ENCODE data around the gene CHAD.

The CHAD gene

GRCh38 chr17:50472286-50472685 is 3.6 kb upstream of the CHAD start:
- TF ChIP-seq GATA2 (IDR thresholded peaks at IDR 0.05; ENCODE audit: low read depth, low read length) (no peak), GATA3 (IDR thresholded peaks at IDR 0.05; ENCODE audit: low read depth, low read length) (no peak)

GRCh38 chr17:50471009-50471905 is 2.6 kb upstream of the CHAD start:
- no peak for TF ChIP-seq GATA3 (IDR thresholded peaks at IDR 0.05; ENCODE audit: low read depth, low read length)

GRCh38 chr17:50470426-50470825 is 1.7 kb upstream of the CHAD start:
- no peak for TF ChIP-seq GATA2 (IDR thresholded peaks at IDR 0.05; ENCODE audit: low read depth, low read length)

GRCh38 chr17:50469671-50470305 is 1.1 kb upstream of the CHAD start:
- TF ChIP-seq GATA3 (IDR thresholded peaks at IDR 0.05; ENCODE audit: low read depth, low read length), result no peak
- no peak for TF ChIP-seq GATA2 (IDR thresholded peaks at IDR 0.05; ENCODE audit: low read depth, low read length)

GRCh38 chr17:50469208-50469605 is 527 bp upstream of the CHAD start:
- TF ChIP-seq GATA3 (IDR thresholded peaks at IDR 0.05; ENCODE audit: low read depth, low read length), result no peak
- no peak for TF ChIP-seq GATA2 (IDR thresholded peaks at IDR 0.05; ENCODE audit: low read depth, low read length)

- TF ChIP-seq GATA2 (IDR thresholded peaks at IDR 0.05; ENCODE audit: low read depth, low read length), result no peak
- no peak for TF ChIP-seq GATA3 (IDR thresholded peaks at IDR 0.05; ENCODE audit: low read depth, low read length)
Measured at GRCh38 chr17:50467855-50468303, 801 bp downstream of the CHAD start.

GRCh38 chr17:50467114-50467854 is 1.4 kb downstream of the CHAD start:
- no peak for TF ChIP-seq GATA2 (IDR thresholded peaks at IDR 0.05; ENCODE audit: low read depth, low read length)
- TF ChIP-seq GATA3 (IDR thresholded peaks at IDR 0.05; ENCODE audit: low read depth, low read length), result no peak

GRCh38 chr17:50466371-50467113 is 2.1 kb downstream of the CHAD start:
- TF ChIP-seq GATA3 (IDR thresholded peaks at IDR 0.05; ENCODE audit: low read depth, low read length) (no peak), GATA2 (IDR thresholded peaks at IDR 0.05; ENCODE audit: low read depth, low read length) (no peak)

GRCh38 chr17:50465635-50466034 is 3.0 kb downstream of the CHAD start:
- TF ChIP-seq GATA2 (IDR thresholded peaks at IDR 0.05; ENCODE audit: low read depth, low read length), result no peak
- TF ChIP-seq GATA3 (IDR thresholded peaks at IDR 0.05; ENCODE audit: low read depth, low read length), result no peak

- TF ChIP-seq GATA2 (IDR thresholded peaks at IDR 0.05; ENCODE audit: low read depth, low read length) (no peak), GATA3 (IDR thresholded peaks at IDR 0.05; ENCODE audit: low read depth, low read length) (no peak)
Measured at GRCh38 chr17:50465171-50465570, 3.5 kb downstream of the CHAD start.

- TF ChIP-seq GATA3 (IDR thresholded peaks at IDR 0.05; ENCODE audit: low read depth, low read length), result no peak
- TF ChIP-seq GATA2 (IDR thresholded peaks at IDR 0.05; ENCODE audit: low read depth, low read length), result no peak
Measured at GRCh38 chr17:50464736-50465135, 3.9 kb downstream of the CHAD start.

- no peak for TF ChIP-seq GATA3 (IDR thresholded peaks at IDR 0.05; ENCODE audit: low read depth, low read length)
- TF ChIP-seq GATA2 (IDR thresholded peaks at IDR 0.05; ENCODE audit: low read depth, low read length), result no peak
Measured at GRCh38 chr17:50464121-50464520, 4.6 kb downstream of the CHAD start.

- TF ChIP-seq GATA2 (IDR thresholded peaks at IDR 0.05; ENCODE audit: low read depth, low read length), result no peak
Measured at GRCh38 chr17:50462446-50462845, 6.2 kb downstream of the CHAD start.

Measured in SH-SY5Y (cell line).